ENCODE data around the gene FARS2. TPM values are rescaled to one million over a fixed set of nuclear protein-coding genes. Genes with fewer than 3 reads are reported as not detected.

Gene FARS2
- total and polyA plus RNA-seq, 2 donors (not counting 3 experiments of a cell fraction or from before 2014, with no cell fraction given): 20.2 to 20.5 TPM

DNA sequence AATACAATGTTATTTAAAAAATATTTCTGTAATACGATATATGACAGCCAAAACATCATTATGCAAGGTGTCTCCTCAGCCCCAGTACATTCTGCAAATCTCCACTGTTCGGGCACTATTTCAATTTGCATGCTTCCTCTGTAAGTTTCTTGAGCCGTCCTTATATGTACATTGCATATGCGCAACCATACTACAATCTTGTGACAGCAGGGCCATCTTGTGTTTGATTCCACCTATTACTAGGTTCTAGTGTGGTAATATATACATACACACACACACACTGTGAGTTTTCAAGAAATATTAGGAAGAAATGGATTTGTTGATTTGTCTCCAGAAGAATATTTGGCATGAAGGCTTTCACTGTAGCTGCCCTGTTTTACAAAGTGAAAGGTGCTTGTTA lies 10.4 kb upstream of the FARS2 start:
- Histone ChIP-seq H3K36me3 (ENCODE audit: control insufficient read depth in 2 of 2, extremely low read depth in 1 of 2, insufficient read depth in 2 of 2, low read length in 2 of 2) (no peaks in the 10 kb centered on the region), H3K9me3 (replicated peaks; ENCODE audit: control insufficient read depth, insufficient read depth, low read length) (no peaks in the 10 kb centered on the region), H3K4me1 (ENCODE audit: control insufficient read depth, extremely low read depth, insufficient read depth, low read length) (no peaks in the 10 kb centered on the region), H3K9ac (replicated peaks; ENCODE audit: extremely low read depth, insufficient read depth, low read length) (no peak overlapping the region), H3K27ac (ENCODE audit: insufficient read depth, low read depth, low read length) (no peak overlapping the region), H3K27me3 (ENCODE audit: control insufficient read depth in 2 of 2, insufficient read depth in 2 of 2, low read length in 2 of 2) (no peaks in the 10 kb centered on the region), H2AFZ (ENCODE audit: low read depth, low read length) (no peak overlapping the region), H3K4me2 (ENCODE audit: insufficient read depth, low read length) (no peak overlapping the region), H3K79me2 (ENCODE audit: control insufficient read depth, insufficient read depth, low read length) (peaks cover 7% of the 10 kb centered on the region), H4K20me1 (replicated peaks; ENCODE audit: control insufficient read depth, extremely low read depth, insufficient read depth, low read length) (no peaks in the 10 kb centered on the region), H3K9me1 (replicated peaks; ENCODE audit: control insufficient read depth, extremely low read depth, insufficient read depth, low read length) (no peaks in the 10 kb centered on the region), H3K4me3 (replicated peaks in 1 of 3; ENCODE audit: insufficient read depth in 1 of 3, low read depth in 1 of 3, low read length in 3 of 3) (no peak overlapping the region)
- DNase-seq (ENCODE audit: low read depth, low spot score): no peak
- intact Hi-C loops (cut with micrococcal nuclease) (no loop called here), dilution Hi-C loops (cut with MboI; ENCODE audit: extremely low pct_ligation_motif_present, low sequenced_read_pairs) (no loop called here)
- BruUV-seq (replicated peaks): no TSS peak
- ChIA-PET POLR2A (no interaction called here), CTCF (no interaction called here)
- FAIRE-seq: no peak
- TF ChIP-seq POLR2AphosphoS5 (IDR thresholded peaks at IDR 0.05; ENCODE audit: insufficient read depth, low read depth, low read length): no peak
- TF ChIP-seq FOS (IDR thresholded peaks at IDR 0.05; ENCODE audit: borderline replicate concordance, insufficient read depth, low read length): no peak
- TF ChIP-seq JUN (IDR thresholded peaks at IDR 0.05; ENCODE audit: borderline replicate concordance, insufficient read depth, insufficient read length, low read depth): no peak
- no peak for TF ChIP-seq MYC (IDR thresholded peaks at IDR 0.05; ENCODE audit: low read depth, low read length)
- TF ChIP-seq, protein P1, sequence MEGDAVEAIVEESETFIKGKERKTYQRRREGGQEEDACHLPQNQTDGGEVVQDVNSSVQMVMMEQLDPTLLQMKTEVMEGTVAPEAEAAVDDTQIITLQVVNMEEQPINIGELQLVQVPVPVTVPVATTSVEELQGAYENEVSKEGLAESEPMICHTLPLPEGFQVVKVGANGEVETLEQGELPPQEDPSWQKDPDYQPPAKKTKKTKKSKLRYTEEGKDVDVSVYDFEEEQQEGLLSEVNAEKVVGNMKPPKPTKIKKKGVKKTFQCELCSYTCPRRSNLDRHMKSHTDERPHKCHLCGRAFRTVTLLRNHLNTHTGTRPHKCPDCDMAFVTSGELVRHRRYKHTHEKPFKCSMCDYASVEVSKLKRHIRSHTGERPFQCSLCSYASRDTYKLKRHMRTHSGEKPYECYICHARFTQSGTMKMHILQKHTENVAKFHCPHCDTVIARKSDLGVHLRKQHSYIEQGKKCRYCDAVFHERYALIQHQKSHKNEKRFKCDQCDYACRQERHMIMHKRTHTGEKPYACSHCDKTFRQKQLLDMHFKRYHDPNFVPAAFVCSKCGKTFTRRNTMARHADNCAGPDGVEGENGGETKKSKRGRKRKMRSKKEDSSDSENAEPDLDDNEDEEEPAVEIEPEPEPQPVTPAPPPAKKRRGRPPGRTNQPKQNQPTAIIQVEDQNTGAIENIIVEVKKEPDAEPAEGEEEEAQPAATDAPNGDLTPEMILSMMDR (IDR thresholded peaks at IDR 0.05; ENCODE audit: extremely low read depth in 1 of 2, insufficient read depth in 1 of 2, low read depth in 1 of 2, low read length in 2 of 2): no peak
- no peak for TF ChIP-seq EZH2 (IDR thresholded peaks at IDR 0.05; ENCODE audit: borderline replicate concordance, low read depth, low read length, severe bottlenecking)
- TF ChIP-seq, protein P2, sequence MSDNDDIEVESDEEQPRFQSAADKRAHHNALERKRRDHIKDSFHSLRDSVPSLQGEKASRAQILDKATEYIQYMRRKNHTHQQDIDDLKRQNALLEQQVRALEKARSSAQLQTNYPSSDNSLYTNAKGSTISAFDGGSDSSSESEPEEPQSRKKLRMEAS (IDR thresholded peaks at IDR 0.05; ENCODE audit: insufficient read depth, insufficient read length): no peak
- TF ChIP-seq GATA2 (IDR thresholded peaks at IDR 0.05; ENCODE audit: insufficient read depth, insufficient read length, low read depth, low read length): no peak
- TF ChIP-seq POLR2A (IDR thresholded peaks at IDR 0.05; ENCODE audit: low read depth, low read length): no peak
